Measurements from ENCODE around the gene CTCFL. TPM values are rescaled to one million over a fixed set of nuclear protein-coding genes. Genes with fewer than 3 reads are reported as not detected.

CTCFL gene
- total and polyA plus RNA-seq, 2 of the 13 experiments (the other 11 are each of a cell fraction or from before 2014, with no cell fraction given), result 0.04 TPM; not detected in 1

GRCh38 chr20:57459278-57459677, 65.7 kb downstream of the CTCFL start:
- no peak overlapping the region for H2AFZ ChIP-seq (ENCODE audit: low read length)
- no peaks in the 10 kb centered on the region for H3K36me3 ChIP-seq (replicated peaks in 1 of 2; ENCODE audit: control insufficient read depth in 1 of 2, insufficient read depth in 2 of 2, low read length in 2 of 2)
- H3K9me3 ChIP-seq (ENCODE audit: low read length), result 0 out of 2 replicates have a peak, but pooled peaks cover 5% of the 10 kb centered on the region
- H3K79me2 ChIP-seq (ENCODE audit: insufficient read depth, low read length), result no peaks in the 10 kb centered on the region
- H4K20me1 ChIP-seq (ENCODE audit: insufficient read depth, low read length), result no peaks in the 10 kb centered on the region
- H3K27me3 ChIP-seq (ENCODE audit: control insufficient read depth in 1 of 2, insufficient read depth in 2 of 2, low read length in 2 of 2), result peaks cover 3 to 51% of the 10 kb centered on the region in 2 experiments; a peak in 4 of 5 replicates
- DNase-seq (ENCODE audit: low spot score), result no peak
- peaks cover 9% of the 10 kb centered on the region for H3K4me1 ChIP-seq (ENCODE audit: insufficient read depth, low read length)
- in situ Hi-C loops (cut with HindIII; ENCODE audit: extremely low pct_ligation_motif_present, low pct_unique_long_range_greater_than_20kb) (no loop called here), intact Hi-C loops (cut with micrococcal nuclease; ENCODE audit: unreplicated experiment) (no loop called here)
- H3K27ac ChIP-seq (ENCODE audit: extremely low read length, insufficient read depth, low read length), result no peak overlapping the region
- CTCF ChIA-PET (ENCODE audit: low intra/inter-chr PET ratio, low total read pairs), result no interaction called here
- no peak overlapping the region for H3K4me3 ChIP-seq (replicated peaks in 1 of 3; ENCODE audit: insufficient read depth in 1 of 3, low read depth in 2 of 3, low read length in 3 of 3)
- no peak for ATAC-seq
- FAIRE-seq, result no peak
- 58% methylated on average over 5 of the region's 5 CpGs for WGBS (ENCODE audit: low lambda C conversion rate)
- no TSS peak for BruUV-seq (replicated peaks)
- H3K4me2 ChIP-seq (ENCODE audit: low read depth, low read length), result no peak overlapping the region
- POLR2A ChIA-PET, result no interaction called here
- H3K9ac ChIP-seq (ENCODE audit: insufficient read depth, low read depth, low read length), result no peak overlapping the region
- TF ChIP-seq NR2F1 (CRISPR knock-in tag; IDR thresholded peaks at IDR 0.05) (no peak), ZNF572 (CRISPR knock-in tag; IDR thresholded peaks at IDR 0.05) (no peak), ZNF142 (CRISPR knock-in tag; IDR thresholded peaks at IDR 0.05) (no peak), ZNF598 (CRISPR knock-in tag; IDR thresholded peaks at IDR 0.05; ENCODE audit: borderline replicate concordance) (no peak), ZNF281 (CRISPR knock-in tag; IDR thresholded peaks at IDR 0.05; ENCODE audit: borderline replicate concordance) (no peak)
